T47D (cell line): Measurements from ENCODE around the gene TEX55.
"Not testable (repeated sequence)": the region's sequence is repeated elsewhere in the genome, so short reads cannot be mapped to it uniquely, and the experiment has no call there.

ENCODE experiments used
- DNase-seq, 2 experiments: peaks; one replicate each; pipeline versions ENCODE4 v3.0.0 to v3.0.0-alpha.2; 2011 to 2012; ENCODE audit warnings: low read depth in 1 of 2, low spot score in 1 of 2
- JUND ChIP-seq: IDR thresholded peaks from 2 replicates; pipeline ENCODE4 v1.6.1; 2012; ENCODE audit warnings: low read depth
- in situ Hi-C: cut with HindIII; loops from 2 replicates; pipeline ENCODE4 v1.10.0; 2016; ENCODE audit warnings: low sequenced_read_pairs, low pct_unique_long_range_greater_than_20kb

TEX55 gene

DNA sequence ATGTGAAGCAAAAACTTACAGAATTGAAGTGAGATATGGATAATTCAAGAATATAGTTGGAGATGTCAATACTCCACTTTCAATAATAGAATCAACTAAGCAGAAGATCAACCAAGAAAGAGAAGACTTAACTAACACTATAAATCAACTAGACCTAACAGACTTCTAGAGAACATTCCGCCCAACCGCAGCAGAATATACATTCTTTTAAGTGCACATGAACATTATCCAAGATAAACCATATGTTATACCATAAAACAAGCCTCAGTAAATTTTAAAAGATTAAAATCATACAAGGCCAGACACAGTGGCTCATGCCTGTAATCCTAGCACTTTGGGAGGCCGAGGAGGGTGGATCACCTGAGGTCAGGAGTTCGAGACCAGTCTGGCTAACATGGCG lies 5.5 kb upstream of the TEX55 start:
- no peak for DNase-seq
- in situ Hi-C loops, result no loop called here

DNA sequence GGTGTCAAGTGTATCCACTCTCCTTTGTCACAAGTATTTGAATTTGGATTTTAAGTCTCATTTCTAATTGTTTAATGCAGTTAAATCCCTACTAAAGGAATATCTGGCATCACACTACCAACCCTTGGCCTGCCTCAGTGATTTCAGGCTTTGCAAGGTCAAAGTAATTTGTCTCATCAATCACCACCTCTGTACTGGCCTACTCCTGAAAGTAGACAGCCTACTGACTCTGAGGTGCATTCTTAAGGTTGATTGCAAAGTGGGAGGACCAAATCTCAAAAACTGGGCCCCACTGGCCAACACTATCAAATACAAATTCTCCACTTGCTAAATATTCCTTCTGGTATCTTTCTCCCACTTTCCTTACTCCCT lies 851 bp upstream of the TEX55 start:
- no peak for TF ChIP-seq JUND
- in situ Hi-C loops, result no loop called here
- DNase-seq, result no peak

More for the DNA sequence above, 5.5 kb upstream of the TEX55 start:
- TF ChIP-seq JUND, result no peak

DNA sequence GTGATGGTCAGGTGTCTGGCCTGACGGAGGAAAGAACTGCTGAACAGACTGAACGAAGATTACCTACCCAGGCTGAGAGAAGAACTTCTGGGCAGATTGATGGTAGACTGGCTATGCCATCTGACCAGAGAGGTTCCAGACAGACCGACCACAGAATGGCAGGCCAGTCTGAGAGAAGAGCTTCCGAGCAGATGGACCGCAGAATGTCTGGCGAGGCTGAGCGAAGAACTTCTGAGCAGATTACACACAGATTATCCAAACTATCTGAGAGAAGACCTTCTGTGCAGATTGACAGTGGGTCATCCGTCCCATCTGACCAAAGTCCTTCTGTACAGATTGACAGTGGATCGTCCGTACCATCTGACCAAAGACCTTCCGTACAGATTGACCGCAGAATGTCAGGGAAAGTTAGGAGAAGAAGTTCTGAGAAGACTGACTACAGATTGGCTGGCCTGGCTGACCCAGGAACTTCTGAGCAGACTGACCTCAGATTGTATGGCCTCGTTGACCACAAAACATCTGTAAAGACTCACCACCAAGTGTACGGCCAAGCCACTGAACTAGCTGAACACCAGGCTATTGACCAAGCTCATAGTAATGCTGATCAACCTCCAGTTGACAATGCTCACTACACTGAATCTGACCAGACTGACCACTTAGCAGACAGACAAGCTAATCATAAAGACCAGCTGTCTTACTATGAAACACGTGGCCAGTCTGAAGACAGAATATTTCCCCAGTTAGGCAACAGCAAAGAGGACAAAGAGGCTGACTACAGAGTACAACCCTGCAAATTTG lies 812 bp downstream of the TEX55 start:
- no peak for TF ChIP-seq JUND
- in situ Hi-C loops, result no loop called here
- no peak for DNase-seq

- TF ChIP-seq JUND, result no peak
- in situ Hi-C loops, result no loop called here
- no peak for DNase-seq
These were observed 1.5 kb downstream of the TEX55 start for GRCh38 chr3:119147494-119147893.

DNA sequence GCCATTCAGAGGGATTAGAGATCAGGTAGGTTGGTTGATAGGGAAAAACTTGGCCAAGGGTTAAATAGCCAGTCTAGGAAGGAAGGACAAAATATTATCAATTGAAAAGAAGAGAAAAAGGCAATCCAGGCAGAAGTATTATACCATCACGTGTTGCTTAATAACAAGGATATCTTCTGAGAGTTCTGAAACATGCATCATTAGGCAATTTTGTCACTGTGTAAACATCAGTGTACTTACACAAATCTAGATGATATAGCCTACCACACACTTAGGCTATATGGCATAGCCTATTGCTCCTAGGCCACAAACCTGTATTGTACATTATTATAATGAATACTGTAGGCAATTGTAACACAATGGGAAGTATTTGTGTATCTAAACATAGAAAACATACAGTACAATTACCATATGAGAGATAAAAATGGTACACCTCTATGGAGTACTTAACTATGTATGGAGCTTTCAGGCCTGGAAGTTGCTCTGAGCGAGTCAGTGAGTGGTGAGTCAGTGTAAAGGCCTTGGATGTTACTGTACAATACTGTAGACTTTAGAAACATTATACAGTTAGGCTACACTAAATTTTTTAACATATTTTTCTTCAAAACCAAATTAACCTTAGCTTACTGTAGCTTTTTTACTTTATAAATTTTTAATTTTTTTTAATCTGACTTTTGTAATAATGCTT lies 2.7 kb downstream of the TEX55 start:
- in situ Hi-C loops, result no loop called here
- DNase-seq, result no peak
- no peak for TF ChIP-seq JUND

GRCh38 chr3:119149484-119149883 lies 3.5 kb downstream of the TEX55 start:
- in situ Hi-C loops, result no loop called here

GRCh38 chr3:119156868-119157267 lies 10.9 kb downstream of the TEX55 start:
- no peak for DNase-seq
- TF ChIP-seq JUND, result no peak
- in situ Hi-C loops, result no loop called here

More at GRCh38 chr3:119149484-119149883, 3.5 kb downstream of the TEX55 start:
- TF ChIP-seq JUND, result no peak
- no peak for DNase-seq

DNA sequence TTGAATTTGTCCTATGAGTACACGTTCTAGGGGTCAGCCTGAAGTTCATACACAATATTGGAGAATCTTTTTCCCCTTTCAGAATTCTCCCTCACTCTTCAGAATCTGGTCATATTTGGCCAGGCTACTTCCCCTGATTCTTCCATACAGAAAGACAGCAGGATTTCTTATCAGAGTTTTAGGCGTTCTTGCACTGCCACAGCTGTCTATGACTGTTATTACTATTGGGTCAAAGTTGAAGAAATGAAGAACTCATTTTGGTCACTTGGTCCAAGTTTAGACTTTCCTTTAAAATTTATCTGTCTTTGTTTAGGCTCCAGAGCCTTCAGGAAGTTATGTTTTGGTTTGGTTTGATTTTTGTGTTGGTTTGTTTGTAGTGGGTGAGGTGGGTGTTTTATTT lies 12.0 kb downstream of the TEX55 start:
- TF ChIP-seq JUND, result no peak
- in situ Hi-C loops, result no loop called here
- DNase-seq, result no peak

- in situ Hi-C loops, result no loop called here
- DNase-seq, result peak in 1 of 2 experiments; percentile 13
- no peak for TF ChIP-seq JUND
These were observed 14.4 kb downstream of the TEX55 start for GRCh38 chr3:119160361-119160760.

DNA sequence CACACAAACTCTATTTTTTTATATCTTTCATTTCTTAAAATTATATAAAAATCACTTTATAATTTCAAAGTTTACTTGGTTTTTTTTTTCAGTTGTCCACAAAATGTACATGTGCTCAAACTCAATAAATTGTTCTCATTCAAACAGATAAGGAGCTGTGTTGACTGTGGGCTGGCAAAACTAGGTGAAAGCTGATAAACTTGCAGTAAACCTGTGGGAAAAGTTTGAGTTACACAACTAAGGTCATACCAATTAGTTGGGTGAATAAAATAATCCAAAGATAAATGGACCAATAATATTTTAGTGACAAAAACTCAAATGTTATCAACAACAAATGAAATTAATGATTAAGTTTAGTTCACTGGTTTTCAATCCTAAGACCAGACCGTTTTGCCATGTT lies 14.8 kb downstream of the TEX55 start:
- in situ Hi-C loops, result no loop called here
- no peak for TF ChIP-seq JUND

DNA sequence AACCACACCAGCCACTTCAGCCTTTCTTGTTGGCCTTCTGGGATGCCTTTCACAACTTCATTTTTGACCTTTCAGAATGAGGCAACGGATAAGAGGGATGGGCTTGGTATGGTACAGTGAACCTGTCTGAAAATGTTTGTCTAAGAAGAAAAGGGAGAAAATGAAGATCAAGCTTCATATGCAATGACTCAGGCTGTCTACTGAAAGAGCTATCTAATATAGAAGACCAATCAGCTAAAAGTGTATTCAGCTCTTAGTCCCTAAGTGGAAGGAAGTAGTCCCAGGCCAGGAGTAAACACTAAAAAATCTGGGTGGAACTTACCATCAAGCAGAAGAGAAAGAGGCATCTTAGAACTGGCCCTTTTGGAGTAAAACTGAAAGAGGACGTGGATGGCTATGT lies 15.3 kb downstream of the TEX55 start:
- DNase-seq, result no peak
- TF ChIP-seq JUND, result no peak
- in situ Hi-C loops, result no loop called here

More for the DNA sequence above, 14.8 kb downstream of the TEX55 start:
- no peak for DNase-seq

DNA sequence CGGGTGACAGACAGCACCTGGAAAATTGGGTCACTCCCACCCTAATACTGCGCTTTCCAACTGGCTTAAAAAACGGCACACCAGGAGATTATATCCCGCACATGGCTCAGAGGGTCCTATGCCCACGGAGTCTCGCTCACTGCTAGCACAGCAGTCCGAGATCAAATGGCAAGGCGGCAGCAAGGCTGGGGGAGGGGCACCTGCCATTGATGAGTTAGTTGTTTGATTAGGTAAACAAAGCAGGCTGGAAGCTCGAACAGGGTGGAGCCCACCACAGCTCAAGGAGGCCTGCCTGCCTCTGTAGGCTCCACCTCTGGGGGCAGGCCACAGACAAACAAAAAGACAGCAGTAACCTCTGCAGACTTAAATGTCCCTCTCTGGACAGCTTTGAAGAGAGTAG lies 18.8 kb downstream of the TEX55 start:
- in situ Hi-C loops, DNase-seq: not testable (repeated sequence)

GRCh38 chr3:119170821-119171220 lies 24.9 kb downstream of the TEX55 start:
- in situ Hi-C loops, result no loop called here
- DNase-seq, result no peak
- no peak for TF ChIP-seq JUND
